ENCODE measurements around the gene TMEM91. TPM values are rescaled to one million over a fixed set of nuclear protein-coding genes. Genes with fewer than 3 reads are reported as not detected.

The TMEM91 gene
- total and polyA plus RNA-seq, 2 of the 13 experiments (the other 11 are each of a cell fraction or from before 2014, with no cell fraction given): 6.3 to 10.3 TPM

DNA sequence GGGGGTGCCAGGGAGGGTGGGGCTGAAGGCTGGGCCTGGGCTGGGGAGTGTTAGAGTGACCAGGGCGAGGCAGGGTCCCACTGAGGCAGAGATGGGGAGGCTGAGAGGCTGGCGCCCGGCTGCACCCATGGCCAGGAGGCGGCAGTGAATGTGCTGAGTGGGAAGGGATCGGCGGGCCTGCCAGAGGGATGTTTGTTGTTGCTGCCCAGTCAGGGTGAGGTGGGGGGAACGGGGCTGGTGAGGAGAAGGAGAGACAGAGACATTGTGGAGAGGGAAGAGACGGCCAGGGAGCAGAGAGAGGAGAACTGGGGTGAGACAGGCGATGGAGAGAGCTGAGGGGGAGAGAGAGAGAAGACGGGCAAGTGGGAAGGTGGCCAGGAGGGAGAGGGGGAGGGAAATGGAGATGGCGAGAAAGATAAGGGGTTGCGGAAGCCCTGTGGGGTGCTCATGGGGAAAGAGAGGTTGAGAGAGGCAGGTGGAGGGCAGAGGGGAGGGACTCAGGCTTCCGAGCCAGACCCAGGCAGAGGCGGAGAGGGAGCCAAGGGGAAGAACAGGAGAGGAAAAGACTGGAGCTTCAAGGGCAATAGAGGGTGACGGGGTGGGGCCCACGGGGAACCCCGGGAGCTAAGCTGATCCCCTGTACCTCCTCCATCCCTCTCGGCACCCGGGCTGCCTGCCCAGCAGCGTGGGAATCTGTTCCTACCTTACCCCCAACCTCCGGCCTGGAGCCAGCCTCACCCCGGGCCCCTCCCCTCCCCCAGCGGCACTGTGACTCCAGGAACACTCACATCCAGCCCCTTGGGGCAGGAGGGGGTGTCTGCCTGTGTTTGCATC lies 51.5 kb downstream of the TMEM91 start (continued):
- TF ChIP-seq, protein P1, sequence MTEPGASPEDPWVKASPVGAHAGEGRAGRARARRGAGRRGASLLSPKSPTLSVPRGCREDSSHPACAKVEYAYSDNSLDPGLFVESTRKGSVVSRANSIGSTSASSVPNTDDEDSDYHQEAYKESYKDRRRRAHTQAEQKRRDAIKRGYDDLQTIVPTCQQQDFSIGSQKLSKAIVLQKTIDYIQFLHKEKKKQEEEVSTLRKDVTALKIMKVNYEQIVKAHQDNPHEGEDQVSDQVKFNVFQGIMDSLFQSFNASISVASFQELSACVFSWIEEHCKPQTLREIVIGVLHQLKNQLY (CRISPR knock-in tag; IDR thresholded peaks at IDR 0.05): no peak
- no peak for TF ChIP-seq ZNF747 (CRISPR knock-in tag; IDR thresholded peaks at IDR 0.05; ENCODE audit: borderline replicate concordance)
- peak; percentile 8 for TF ChIP-seq AGO2 (optimal IDR thresholded peaks at IDR 0.05; ENCODE audit: low read depth, low read length)
- TF ChIP-seq ZNF17 (CRISPR knock-in tag; IDR thresholded peaks at IDR 0.05): no peak
- TF ChIP-seq CHD2 (IDR thresholded peaks at IDR 0.05; ENCODE audit: low read depth, low read length): no peak

DNA sequence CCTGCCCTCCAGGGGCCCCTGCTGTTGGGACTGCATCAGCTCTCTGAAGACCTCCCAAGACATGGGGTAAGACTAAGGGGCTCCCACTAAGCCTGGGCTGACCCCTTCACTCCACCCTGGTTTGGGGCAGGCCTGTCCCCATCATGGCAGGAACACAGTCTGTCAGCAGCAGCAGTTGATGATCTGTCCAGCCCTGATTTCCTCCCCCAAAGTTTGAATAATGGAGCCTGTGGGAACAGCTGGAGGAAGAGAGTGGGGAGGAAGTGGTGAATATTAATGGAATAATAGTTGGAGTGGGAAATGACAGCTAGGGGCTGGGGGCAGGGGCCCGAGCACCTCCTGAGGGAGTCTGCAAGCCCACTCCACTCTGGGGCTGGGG lies 52.1 kb downstream of the TMEM91 start:
- Histone ChIP-seq H3K4me2 (ENCODE audit: low read depth, low read length) (peak overlapping the region; percentile 72; the same call in 1 of the 2 replicates), H3K9ac (ENCODE audit: insufficient read depth, low read depth, low read length) (no peak overlapping the region), H3K4me3 (replicated peaks in 1 of 3; ENCODE audit: insufficient read depth in 1 of 3, low read depth in 2 of 3, low read length in 3 of 3) (0 out of 6 replicates have a peak overlapping the region, but pooled peaks of 1 of the 3 experiments have one; percentile 76), H2AFZ (ENCODE audit: low read length) (no peak overlapping the region), H3K79me2 (ENCODE audit: insufficient read depth, low read length) (no peaks in the 10 kb centered on the region), H3K9me3 (ENCODE audit: low read length) (no peaks in the 10 kb centered on the region), H3K4me1 (ENCODE audit: insufficient read depth, low read length) (peaks cover 59% of the 10 kb centered on the region), H3K36me3 (replicated peaks in 1 of 2; ENCODE audit: control insufficient read depth in 1 of 2, insufficient read depth in 2 of 2, low read length in 2 of 2) (peaks cover 12 to 26% of the 10 kb centered on the region in 2 experiments; a peak in 4 of 5 replicates), H4K20me1 (ENCODE audit: insufficient read depth, low read length) (no peaks in the 10 kb centered on the region), H3K27me3 (ENCODE audit: control insufficient read depth in 1 of 2, insufficient read depth in 2 of 2, low read length in 2 of 2) (no peaks in the 10 kb centered on the region), H3K27ac (ENCODE audit: extremely low read length, insufficient read depth, low read length) (no peak overlapping the region)
- CTCF ChIA-PET (ENCODE audit: low intra/inter-chr PET ratio, low total read pairs): no interaction called here
- intact Hi-C loops (cut with micrococcal nuclease; ENCODE audit: unreplicated experiment) (no loop called here), in situ Hi-C loops (cut with HindIII; ENCODE audit: extremely low pct_ligation_motif_present, low pct_unique_long_range_greater_than_20kb) (no loop called here)
- WGBS (ENCODE audit: low lambda C conversion rate): 91% methylated on average over 1 of the region's 1 CpG
- FAIRE-seq: no peak
- POLR2A ChIA-PET: interaction anchor here (3.7 kb wide), 1 partner anchor 10 kb away, joined by 55 read pairs; the partner anchor contains the start of gene DMAC2
- no peak for DNase-seq (ENCODE audit: low spot score)
- no peak for ATAC-seq
- BruUV-seq (replicated peaks): no TSS peak
- TF ChIP-seq AGO2 (optimal IDR thresholded peaks at IDR 0.05; ENCODE audit: low read depth, low read length) (peak; percentile 3), ATAD3A (CRISPR knock-in tag; IDR thresholded peaks at IDR 0.05) (no peak)

Data from HepG2 (cell line).